GM12872 (cell line): ENCODE data around the gene BRD3OS.
A peak's percentile ranks its signal among the peaks of the same experiment; 100 is the strongest.

Source experiments
- TF ChIP-seq, protein P1 (sequence below): IDR thresholded peaks from 3 replicates; pipeline ENCODE4 v1.5.1; 2011; ENCODE audit warnings: low read depth, mild to moderate bottlenecking, low read length, moderate library complexity; ENCODE audit not compliant: insufficient read depth

BRD3OS gene

DNA sequence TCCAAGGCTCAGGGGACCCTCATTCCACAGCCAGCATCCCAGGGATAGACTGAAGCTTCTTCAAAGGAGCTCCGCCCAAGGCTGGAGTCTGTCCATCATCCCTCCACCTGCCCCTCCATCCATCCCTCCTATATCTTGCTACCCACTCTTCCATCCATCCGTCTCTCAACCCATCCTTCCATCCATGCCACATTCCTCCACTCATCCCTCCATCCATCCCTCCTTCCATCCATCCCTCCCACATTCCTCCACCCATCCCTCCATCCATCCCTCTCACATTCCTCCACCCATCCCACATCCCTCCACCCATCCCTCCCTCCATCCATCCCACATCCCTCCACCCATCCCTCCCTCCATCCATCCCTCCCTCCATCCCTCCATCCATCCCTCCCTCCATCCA, 27.7 kb upstream of the BRD3OS start:
- TF ChIP-seq, protein P1, sequence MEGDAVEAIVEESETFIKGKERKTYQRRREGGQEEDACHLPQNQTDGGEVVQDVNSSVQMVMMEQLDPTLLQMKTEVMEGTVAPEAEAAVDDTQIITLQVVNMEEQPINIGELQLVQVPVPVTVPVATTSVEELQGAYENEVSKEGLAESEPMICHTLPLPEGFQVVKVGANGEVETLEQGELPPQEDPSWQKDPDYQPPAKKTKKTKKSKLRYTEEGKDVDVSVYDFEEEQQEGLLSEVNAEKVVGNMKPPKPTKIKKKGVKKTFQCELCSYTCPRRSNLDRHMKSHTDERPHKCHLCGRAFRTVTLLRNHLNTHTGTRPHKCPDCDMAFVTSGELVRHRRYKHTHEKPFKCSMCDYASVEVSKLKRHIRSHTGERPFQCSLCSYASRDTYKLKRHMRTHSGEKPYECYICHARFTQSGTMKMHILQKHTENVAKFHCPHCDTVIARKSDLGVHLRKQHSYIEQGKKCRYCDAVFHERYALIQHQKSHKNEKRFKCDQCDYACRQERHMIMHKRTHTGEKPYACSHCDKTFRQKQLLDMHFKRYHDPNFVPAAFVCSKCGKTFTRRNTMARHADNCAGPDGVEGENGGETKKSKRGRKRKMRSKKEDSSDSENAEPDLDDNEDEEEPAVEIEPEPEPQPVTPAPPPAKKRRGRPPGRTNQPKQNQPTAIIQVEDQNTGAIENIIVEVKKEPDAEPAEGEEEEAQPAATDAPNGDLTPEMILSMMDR, result no peak

DNA sequence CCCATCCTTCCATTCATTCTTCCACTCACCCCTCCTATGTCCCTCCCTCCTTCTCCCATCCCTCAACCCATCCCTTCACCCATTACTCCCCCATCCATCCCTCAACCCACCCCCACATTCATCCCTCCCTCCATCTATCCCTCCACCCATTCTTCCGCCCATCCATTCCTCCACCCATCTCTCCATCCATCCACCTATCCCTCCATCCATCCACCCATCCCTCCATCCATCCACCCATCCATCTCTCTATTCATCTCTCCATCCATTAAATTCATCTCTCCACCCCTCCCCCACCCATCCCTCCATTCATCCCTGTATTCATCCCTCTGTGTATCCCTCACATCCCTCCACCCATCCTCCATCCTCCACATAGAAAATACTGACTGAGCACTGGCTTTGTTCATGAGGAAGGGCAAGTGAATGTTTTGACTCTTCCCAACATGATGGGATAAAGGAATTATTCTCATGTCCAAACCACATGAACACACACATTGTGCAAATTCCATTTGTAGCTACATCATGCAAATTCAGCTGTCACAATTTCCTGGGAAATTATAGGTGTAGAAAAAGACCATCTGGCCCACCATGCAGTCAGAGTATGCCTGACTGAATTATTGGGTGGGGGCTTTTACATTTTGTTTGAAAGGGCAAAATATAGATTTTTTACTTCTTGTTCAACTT, 26.2 kb upstream of the BRD3OS start:
- TF ChIP-seq, protein P1, result no peak

DNA sequence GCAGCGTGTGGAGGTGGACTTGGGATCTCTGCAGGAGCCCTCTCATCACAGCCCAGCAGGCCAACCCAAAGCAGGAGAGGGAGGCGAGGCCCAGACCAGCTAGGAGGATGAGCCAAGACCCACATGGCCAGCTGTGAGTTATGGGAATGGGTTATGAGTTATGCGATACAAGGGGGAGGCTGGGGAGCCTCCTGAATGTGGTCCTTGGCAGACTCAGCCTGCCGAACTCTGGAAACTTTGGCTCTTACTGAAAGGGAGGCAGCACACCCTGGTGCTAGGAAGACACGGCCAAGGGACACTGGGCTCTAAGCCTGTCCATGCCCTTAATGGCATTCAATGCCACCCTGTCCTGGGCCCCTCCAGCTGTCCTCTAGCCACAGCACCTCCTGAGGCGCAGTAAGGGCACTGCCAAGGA, 25.4 kb upstream of the BRD3OS start:
- TF ChIP-seq, protein P1, result 0 out of 3 replicates have a peak, but pooled peaks have one; percentile 8

DNA sequence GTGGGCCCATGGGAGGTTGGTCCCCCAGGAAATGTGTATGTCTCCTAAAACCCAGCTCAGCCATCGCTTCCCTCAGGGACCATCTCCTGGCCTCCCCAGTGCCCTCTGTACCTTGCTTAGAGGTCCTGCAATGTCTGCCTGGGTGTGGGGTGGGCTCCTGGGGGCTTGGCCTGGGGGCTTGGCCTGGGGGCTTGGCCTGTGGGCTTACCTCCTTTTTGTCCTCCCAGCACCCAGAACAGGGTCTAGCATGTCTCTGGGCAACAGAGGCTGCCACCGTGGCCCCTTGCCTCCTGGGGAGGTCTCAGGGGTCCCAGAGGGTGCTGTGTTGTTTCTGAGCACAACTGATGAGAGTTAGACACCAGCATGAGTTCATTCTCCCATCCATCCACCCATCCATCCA, 22.5 kb upstream of the BRD3OS start:
- TF ChIP-seq, protein P1, result no peak

DNA sequence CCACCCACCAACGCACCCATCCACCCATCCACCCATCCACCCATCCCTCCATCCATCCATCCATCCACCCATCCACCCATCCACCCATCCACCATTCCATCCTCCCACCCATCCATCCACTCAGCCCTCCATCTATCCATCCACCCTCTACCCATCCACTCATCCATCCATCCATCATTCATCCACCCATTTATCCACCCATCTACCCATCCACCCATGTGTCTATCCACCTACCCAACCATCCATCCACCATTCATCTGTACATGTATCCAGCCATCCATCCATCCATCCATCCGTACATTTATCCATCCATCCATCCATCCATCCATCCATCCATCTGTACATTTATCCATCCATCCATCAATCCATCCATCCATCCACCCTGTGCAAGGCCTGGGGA, 22.0 kb upstream of the BRD3OS start:
- TF ChIP-seq, protein P1, result no peak

DNA sequence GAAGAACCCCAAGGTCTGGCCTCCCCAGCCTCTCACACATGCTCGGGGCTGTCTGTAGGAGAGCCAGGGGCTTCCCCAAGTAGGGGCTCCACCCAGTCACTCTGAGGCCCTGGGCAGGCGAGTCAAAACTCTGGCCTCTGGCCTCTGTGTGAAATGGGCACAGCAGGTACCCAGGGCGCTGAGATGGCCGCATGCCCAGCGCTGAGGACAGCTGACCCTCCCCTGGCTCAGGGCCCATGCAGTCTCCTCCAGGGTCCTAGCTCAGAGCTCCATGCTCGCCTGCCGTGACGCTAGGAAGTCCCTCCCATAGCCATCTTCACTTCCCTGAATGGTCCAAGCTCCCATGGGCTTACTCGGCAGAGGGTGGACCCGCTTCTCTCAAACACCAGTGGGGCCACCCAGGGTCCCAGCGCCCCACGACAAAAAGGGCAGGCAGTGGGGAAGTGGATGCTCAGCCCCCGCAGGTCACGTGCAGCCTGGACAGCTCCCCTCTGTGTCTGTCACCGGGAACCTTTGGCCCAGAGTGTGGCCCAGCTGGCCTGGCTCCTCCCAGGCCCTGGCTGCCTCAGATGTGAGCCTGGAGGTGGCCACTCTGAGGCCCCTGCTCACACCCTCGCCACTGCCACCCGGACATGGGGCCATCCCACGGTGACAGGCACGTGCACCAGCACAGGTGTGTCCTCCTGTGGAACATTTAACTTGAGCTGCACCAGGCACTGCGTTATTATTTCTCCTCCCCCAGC, 21.0 kb upstream of the BRD3OS start:
- TF ChIP-seq, protein P1, result no peak

DNA sequence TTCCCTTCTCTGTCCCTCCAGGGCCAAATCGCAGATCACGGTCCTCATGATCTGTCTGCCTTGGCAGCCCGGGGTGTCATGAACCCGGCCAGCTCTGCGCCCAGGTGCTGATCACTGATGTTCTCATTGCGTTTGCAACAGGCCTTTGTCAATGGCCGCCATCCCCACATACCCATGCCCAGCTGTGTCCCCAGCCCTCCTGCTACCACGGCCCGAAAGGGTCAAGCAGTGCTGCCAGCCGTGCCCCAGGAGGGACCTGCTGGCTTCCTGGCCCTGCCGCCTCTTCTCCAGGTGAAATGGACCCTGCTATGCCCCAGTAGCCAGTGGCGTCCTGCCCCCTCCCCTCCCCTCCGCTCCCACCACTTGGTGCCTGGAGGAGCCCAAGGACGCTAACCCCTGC, 20.4 kb upstream of the BRD3OS start:
- TF ChIP-seq, protein P1, result no peak
